Measurements from ENCODE around the gene PTPRD.

The PTPRD gene

DNA sequence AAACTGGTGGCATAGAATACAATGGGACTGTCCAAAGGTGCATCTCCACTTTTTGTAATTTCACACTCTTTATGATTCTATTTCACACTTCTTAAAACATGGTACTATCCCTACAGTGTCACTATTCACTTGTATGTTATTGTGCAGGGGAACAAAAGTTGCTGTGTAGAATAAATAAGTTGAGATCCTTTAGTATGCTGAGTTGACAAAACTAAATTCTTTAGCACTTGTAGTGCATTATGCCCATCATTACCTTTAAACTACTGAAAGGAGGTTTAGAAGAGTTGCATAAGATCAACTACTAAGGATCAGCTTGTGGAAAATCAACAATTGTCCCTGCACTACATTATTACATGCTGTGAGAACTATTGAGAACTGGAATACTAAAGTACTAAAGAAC is 1380.9 kb downstream of the PTPRD start:
- DNase-seq: no peak

- DNase-seq: no peak
Measured at GRCh38 chr9:9229269-9229668, 1383.5 kb downstream of the PTPRD start.

DNA sequence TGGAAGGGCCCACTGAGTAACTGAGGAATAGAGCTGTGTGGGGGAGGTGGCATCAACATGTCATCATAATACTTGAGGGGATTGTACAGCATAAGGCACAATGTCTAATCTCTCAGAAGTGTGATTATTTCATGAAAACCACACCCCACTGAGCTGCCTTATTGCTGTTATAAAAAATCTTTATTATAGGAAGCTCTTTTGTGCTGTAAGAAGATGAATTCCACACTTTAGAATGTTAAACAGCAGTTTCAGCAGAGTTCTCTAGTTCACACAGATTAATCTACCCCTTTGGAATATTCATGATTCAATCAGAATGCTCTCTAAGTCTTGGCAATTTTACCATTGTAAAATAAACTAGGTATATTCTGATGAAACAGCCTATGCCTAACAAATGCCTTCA is 1389.6 kb downstream of the PTPRD start:
- no peak for DNase-seq

- DNase-seq: no peak
Measured at GRCh38 chr9:9222730-9223129, 1390.1 kb downstream of the PTPRD start.

DNA sequence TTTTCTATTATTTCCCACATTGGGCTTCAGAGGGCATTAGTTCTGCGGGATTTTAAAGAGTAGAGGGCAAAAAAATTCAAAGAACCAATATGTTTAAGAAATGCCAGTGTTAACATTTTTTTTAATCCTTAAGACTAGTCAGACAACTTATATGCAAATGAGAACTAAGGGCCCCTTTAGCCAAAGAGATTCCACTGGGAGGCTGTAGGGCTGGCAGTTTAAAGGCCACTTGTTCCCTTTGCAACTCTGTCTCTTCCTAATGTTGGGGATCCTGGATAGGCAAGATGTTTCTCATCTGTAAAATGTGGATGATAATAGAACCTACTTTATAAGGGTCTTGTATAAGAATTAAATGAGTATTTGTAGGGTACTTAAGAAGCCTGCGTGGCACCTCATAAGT is 1395.9 kb downstream of the PTPRD start:
- no peak for DNase-seq

DNA sequence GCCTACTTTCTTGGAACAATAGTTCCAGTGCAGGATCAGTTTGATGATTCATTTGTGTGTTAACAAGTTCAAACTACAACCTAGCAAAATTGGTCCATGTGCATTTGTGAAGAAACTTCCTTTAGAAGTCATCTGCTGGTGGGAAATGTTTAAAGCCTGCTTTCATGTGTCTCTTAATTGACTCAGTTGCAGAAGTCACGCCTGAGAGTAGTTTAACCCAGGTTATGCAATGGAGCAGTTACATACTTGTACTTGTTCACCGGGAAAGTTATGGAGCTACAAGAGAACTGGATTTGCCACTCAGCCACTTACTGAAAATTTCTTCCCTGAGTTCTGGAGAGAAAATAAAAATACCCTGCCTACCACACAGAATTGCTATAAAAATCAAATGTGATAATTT is 1397.8 kb downstream of the PTPRD start:
- no peak for DNase-seq

DNA sequence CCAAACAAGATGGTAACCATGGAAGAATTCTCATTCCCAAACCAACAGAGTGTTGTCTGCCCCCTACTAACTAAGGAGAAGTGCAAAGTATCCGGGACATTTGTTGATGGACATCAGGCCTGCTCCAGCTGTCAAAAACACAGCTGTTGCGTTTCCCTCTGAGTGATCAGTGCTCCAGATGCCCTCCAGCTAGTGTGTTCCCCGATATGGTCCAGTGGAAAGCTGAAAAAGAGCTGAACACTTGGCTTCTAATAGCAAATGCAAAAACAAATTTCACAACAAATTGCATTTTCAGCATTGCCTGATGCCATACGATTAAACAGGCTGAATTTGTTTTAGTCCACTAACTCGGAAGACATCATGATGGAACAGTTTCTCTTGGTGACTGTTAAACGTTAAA is 1398.7 kb downstream of the PTPRD start:
- no peak for DNase-seq

DNA sequence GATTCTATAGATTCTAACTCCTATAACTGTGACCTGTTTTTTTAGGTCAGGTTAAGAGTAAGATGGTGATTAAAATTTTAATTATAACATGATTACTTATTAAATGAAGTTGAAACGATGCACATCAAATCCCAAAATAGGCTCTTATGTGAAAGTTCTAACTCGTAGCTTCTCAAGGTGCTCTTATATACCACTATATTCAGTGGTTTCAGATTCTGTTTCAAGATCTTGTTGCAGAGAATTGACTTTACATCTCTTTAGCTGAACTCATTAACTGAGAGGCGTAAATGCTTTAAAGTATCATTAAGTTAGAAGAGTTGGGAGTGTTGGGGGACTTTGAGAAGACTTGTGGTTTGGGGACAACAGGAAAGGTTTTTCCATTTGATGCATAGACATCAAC is 1399.8 kb downstream of the PTPRD start:
- no peak for DNase-seq

GRCh38 chr9:9202276-9202675 is 1410.5 kb downstream of the PTPRD start:
- no peak for DNase-seq

DNA sequence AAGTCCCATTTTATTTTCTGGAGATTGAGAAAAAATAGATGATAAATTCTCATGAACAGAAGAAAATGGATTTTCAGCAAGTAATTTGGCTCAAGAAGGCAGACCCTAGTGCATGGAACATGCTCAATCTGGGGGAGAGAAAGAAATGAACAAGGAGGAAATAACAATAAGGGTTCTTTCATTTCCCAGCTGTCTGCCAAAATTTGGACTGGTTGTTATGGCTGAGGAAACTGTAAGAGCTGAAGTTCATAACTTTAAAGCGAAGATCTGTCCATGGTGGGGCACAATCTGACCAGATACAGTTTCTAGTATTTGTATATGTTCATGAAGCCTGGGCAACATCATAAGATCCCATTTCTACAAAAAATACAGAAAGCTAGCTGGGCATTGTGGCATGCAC is 1426.7 kb downstream of the PTPRD start:
- no peak for DNase-seq

DNA sequence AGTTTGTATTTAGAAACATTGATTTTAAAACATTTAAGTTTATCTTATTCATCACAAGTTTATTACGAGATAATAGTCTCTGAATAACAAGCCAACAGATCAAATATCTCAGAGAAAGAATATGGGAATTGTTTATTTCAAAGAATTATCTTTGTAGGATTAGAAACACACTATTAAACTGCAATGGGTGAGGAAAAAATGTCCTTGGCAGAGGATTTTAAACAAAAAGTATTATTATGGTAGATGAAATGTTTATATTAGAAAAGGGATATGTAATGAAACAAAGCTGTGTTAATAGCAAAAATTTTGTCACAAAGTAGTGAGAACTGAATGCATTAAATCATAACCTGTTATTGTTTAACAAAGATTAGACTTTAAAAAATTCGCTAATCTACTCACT is 1430.4 kb downstream of the PTPRD start:
- no peak for DNase-seq

DNA sequence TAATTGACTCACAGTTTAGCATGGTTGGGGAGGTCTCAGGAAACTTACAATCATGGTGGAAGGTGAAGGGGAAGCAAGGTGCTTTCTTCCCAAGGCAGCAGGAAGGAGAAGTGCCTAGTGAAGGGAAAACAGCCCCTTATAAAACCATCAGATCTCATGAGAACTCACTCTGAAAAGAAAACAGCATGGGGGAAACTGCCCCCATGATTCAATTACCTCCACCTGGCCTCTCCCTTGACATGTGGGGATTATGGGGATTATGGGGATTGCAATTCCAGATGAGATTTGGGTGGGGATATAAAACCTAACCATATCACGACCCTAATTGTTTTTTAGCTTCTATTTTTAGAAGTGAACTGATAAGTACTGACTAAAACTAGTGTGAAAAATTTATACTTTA is 1435.7 kb downstream of the PTPRD start:
- DNase-seq: no peak

GRCh38 chr9:9174358-9174757 is 1438.4 kb downstream of the PTPRD start:
- no peak for DNase-seq

GRCh38 chr9:9173264-9173663 is 1439.5 kb downstream of the PTPRD start:
- DNase-seq: no peak

DNA sequence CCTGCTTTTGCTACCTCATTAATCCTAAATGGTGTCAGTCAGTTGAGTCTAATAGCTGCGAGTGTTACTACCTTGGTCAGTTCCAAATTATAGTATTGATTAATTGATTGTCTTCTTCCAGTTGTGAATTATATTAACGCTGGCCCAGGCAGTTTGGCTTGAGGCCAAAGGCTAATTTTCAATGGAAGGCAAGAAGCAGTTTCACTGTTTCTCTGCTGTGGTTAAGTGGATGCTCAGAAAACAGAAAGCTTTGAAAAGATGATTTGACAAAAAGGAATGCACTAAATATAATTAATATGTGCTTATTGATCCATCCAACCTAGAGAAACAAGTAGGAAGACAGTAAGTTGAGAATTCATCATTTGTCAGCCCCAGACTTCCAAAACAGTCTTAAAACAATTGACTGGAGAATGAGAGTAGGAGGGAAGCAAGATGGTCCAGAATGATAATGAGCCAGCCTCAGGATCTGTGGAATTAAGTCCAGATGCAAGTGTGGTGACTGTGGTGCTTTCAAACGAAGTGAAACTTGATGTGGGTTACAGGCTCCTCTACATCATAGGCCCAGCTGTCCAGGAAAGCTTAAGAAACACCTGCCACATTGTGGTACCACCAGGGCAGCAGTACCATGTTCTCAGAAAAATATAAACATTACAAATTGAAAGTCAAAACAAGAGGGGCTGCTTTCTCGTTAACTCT is 1442.2 kb downstream of the PTPRD start:
- DNase-seq: no peak

GRCh38 chr9:9142001-9142400 is 1470.8 kb downstream of the PTPRD start:
- no peak for DNase-seq

- DNase-seq: no peak
Measured at GRCh38 chr9:9133526-9133925, 1479.3 kb downstream of the PTPRD start.

GRCh38 chr9:9124616-9125015 is 1488.2 kb downstream of the PTPRD start:
- DNase-seq: no peak

GRCh38 chr9:9122230-9122875 is 1490.4 kb downstream of the PTPRD start:
- no peak for DNase-seq

DNA sequence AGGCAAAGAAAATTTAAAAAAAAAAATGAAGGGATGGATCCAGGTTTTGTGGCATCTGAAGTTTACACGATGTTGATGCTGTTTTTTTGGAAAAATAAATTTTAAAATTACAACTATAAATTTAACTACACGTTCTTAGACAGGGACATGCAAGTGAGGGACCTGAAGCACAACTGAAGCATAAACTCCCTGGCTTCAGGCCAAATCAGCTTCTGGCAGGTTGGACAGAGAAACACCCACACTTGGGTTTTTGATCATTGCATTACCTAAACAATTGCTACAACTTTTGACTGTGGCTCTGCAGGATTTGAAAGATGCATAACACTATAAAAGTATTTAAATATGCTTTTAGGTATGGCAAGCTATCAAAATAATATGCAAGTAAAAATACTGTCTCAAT is 1494.9 kb downstream of the PTPRD start:
- DNase-seq: no peak

DNA sequence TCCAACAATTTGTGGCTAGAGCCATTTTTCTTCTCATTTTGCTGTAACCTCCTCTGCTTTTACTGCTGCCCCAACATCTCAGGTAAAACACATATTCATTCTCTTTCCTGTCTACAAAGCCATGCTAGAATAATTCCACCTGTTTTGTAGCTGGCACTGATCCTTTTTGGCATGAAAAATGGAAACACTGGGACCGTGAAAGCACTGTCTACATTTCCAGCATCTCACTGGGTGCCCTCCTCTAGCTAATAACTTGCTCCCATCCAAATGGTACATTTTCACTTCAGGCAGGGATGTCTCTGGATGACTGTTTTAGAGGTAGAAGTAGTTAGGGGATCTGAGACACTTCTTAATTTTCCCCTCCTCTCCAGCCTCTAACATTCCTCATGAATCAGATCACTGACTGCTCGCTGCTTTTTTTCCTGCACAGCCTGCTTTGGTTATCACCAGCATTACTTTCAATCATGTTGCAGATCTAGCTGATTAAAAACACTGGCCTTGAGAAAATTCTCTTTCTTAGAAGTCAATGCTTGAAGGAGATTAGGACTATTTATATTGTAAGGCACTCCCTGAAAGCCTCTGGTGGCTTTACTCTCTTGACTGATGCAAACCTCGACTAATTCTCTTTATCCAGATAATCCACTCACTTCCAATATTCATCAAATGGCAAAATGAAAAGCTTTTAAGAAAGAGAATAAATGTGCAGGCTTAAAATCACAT is 1500.6 kb downstream of the PTPRD start:
- DNase-seq: no peak

- no peak for DNase-seq
Measured at GRCh38 chr9:9108641-9109040, 1504.2 kb downstream of the PTPRD start.

GRCh38 chr9:9102295-9102694 is 1510.5 kb downstream of the PTPRD start:
- no peak for DNase-seq

- DNase-seq: no peak
Measured at GRCh38 chr9:9100070-9100469, 1512.7 kb downstream of the PTPRD start.

Data from CD4-positive, alpha-beta T cell treated with Interferon alpha-2 for 1 hour (primary cell).